Fibroblast of upper back skin (primary cell): ENCODE measurements around the gene ADTRP.

ENCODE experiments used
- DNase-seq: peaks from one replicate; pipeline ENCODE4 v3.0.0-alpha.2; 2013

Gene ADTRP

GRCh38 chr6:11778648-11779328 lies at the start of gene ADTRP:
Gene ADTRP (minus strand): TSS chr6:11778803. CDS start chr6:11778759, 44 bp downstream.
- no peak for DNase-seq

GRCh38 chr6:11826779-11827178 lies 48.2 kb upstream of the ADTRP start:
- DNase-seq = no peak

- DNase-seq = peak; percentile 31
These were observed 46.4 kb upstream of the ADTRP start for GRCh38 chr6:11824986-11825385.

GRCh38 chr6:11822346-11822745 lies 43.7 kb upstream of the ADTRP start:
- no peak for DNase-seq

GRCh38 chr6:11821781-11822180 lies 43.2 kb upstream of the ADTRP start:
- DNase-seq = no peak

- no peak for DNase-seq
These were observed 42.2 kb upstream of the ADTRP start for GRCh38 chr6:11820821-11821220.

- no peak for DNase-seq
These were observed 40.9 kb upstream of the ADTRP start for GRCh38 chr6:11819486-11819885.

GRCh38 chr6:11815231-11815630 lies 36.6 kb upstream of the ADTRP start:
- peak; percentile 43 for DNase-seq

- DNase-seq = no peak
These were observed 36.2 kb upstream of the ADTRP start for GRCh38 chr6:11814819-11815218.

GRCh38 chr6:11814106-11814505 lies 35.5 kb upstream of the ADTRP start:
- DNase-seq = no peak

GRCh38 chr6:11813606-11814005 lies 35.0 kb upstream of the ADTRP start:
- no peak for DNase-seq

GRCh38 chr6:11812951-11813350 lies 34.3 kb upstream of the ADTRP start:
- DNase-seq = no peak

GRCh38 chr6:11812439-11812838 lies 33.8 kb upstream of the ADTRP start:
- DNase-seq = no peak

- DNase-seq = no peak
These were observed 33.2 kb upstream of the ADTRP start for GRCh38 chr6:11811644-11812264.

GRCh38 chr6:11810854-11811643 lies 32.4 kb upstream of the ADTRP start:
- no peak for DNase-seq

GRCh38 chr6:11810039-11810541 lies 31.5 kb upstream of the ADTRP start:
- DNase-seq = peak; percentile 71

GRCh38 chr6:11808054-11808453 lies 29.5 kb upstream of the ADTRP start:
- DNase-seq = no peak

- no peak for DNase-seq
These were observed 28.1 kb upstream of the ADTRP start for GRCh38 chr6:11806561-11807317.

GRCh38 chr6:11805259-11806053 lies 26.9 kb upstream of the ADTRP start:
- DNase-seq = no peak

GRCh38 chr6:11804701-11805100 lies 26.1 kb upstream of the ADTRP start:
- peak; percentile 37 for DNase-seq

- peak; percentile 39 for DNase-seq
These were observed 25.5 kb upstream of the ADTRP start for GRCh38 chr6:11804135-11804534.

GRCh38 chr6:11803591-11803971 lies 25.0 kb upstream of the ADTRP start:
- DNase-seq = no peak
